GM21717 (cell line): ENCODE data around the gene DMD.

Source experiments
- ATAC-seq: cut with Tn5 transposase; IDR thresholded peaks from one replicate; pipeline ENCODE4 v1.9.1; 2021; ENCODE audit warnings: mild to moderate bottlenecking, moderate library complexity; ENCODE audit not compliant: unreplicated experiment

The DMD gene

GRCh38 chrX:31894152-31894551, 1317.2 kb downstream of the DMD start:
- no peak for ATAC-seq

GRCh38 chrX:31893525-31893924, 1317.8 kb downstream of the DMD start:
- ATAC-seq: no peak

GRCh38 chrX:31889088-31889487, 1322.3 kb downstream of the DMD start:
- no peak for ATAC-seq

GRCh38 chrX:31884535-31884934, 1326.8 kb downstream of the DMD start:
- no peak for ATAC-seq

GRCh38 chrX:31872007-31872406, 1339.3 kb downstream of the DMD start:
- no peak for ATAC-seq

- ATAC-seq: no peak
Measured at GRCh38 chrX:31870267-31870666, 1341.1 kb downstream of the DMD start.

- no peak for ATAC-seq
Measured at GRCh38 chrX:31860686-31861085, 1350.7 kb downstream of the DMD start.

GRCh38 chrX:31858915-31859314, 1352.4 kb downstream of the DMD start:
- no peak for ATAC-seq

GRCh38 chrX:31854716-31855115, 1356.6 kb downstream of the DMD start:
- no peak for ATAC-seq

GRCh38 chrX:31851761-31852160, 1359.6 kb downstream of the DMD start:
- ATAC-seq: no peak

- no peak for ATAC-seq
Measured at GRCh38 chrX:31847773-31848172, 1363.6 kb downstream of the DMD start.

- ATAC-seq: no peak
Measured at GRCh38 chrX:31845003-31845402, 1366.3 kb downstream of the DMD start.

- no peak for ATAC-seq
Measured at GRCh38 chrX:31838617-31839016, 1372.7 kb downstream of the DMD start.

GRCh38 chrX:31837445-31838049, 1373.8 kb downstream of the DMD start:
- no peak for ATAC-seq

- ATAC-seq: no peak
Measured at GRCh38 chrX:31836479-31836878, 1374.9 kb downstream of the DMD start.

- ATAC-seq: no peak
Measured at GRCh38 chrX:31832263-31832662, 1379.1 kb downstream of the DMD start.

GRCh38 chrX:31820430-31821210, 1390.7 kb downstream of the DMD start:
- ATAC-seq: no peak

- ATAC-seq: no peak
Measured at GRCh38 chrX:31819455-31819854, 1391.9 kb downstream of the DMD start.

- ATAC-seq: no peak
Measured at GRCh38 chrX:31811106-31811505, 1400.2 kb downstream of the DMD start.

GRCh38 chrX:31808357-31808756, 1403.0 kb downstream of the DMD start:
- no peak for ATAC-seq

- ATAC-seq: no peak
Measured at GRCh38 chrX:31807165-31807564, 1404.2 kb downstream of the DMD start.

- ATAC-seq: no peak
Measured at GRCh38 chrX:31805781-31806180, 1405.6 kb downstream of the DMD start.

GRCh38 chrX:31800219-31800618, 1411.1 kb downstream of the DMD start:
- no peak for ATAC-seq
